Parathyroid adenoma (tissue), 2 donors: Measurements from ENCODE around the gene PPFIA2.

Experiments
- H2AFZ ChIP-seq: fragments of 300-600 bp; sonication (generic); one replicate; pipeline ENCODE4 v1.7.0; 2017; ENCODE audit warnings: antibody characterized with exemption, mild to moderate bottlenecking
- H3K27ac ChIP-seq: fragments of 300-600 bp; sonication (generic); one replicate; pipeline ENCODE4 v1.7.0; 2017
- H3K27me3 ChIP-seq: fragments of 300-600 bp; sonication (generic); one replicate; pipeline ENCODE4 v1.7.0; 2017; ENCODE audit warnings: low read length; ENCODE audit not compliant: control insufficient read depth, insufficient read depth
- H3K36me3 ChIP-seq: fragments of 300-600 bp; sonication (generic); one replicate; pipeline ENCODE4 v1.7.0; 2017; ENCODE audit warnings: low read length; ENCODE audit not compliant: control insufficient read depth, insufficient read depth
- H3K4me1 ChIP-seq: fragments of 300-600 bp; sonication (generic); one replicate; pipeline ENCODE4 v1.7.0; 2017; ENCODE audit warnings: control low read depth
- H3K4me2 ChIP-seq: fragments of 300-600 bp; sonication (generic); one replicate; pipeline ENCODE4 v1.7.0; 2017; ENCODE audit warnings: low read length
- H3K4me3 ChIP-seq: fragments of 300-600 bp; sonication (generic); one replicate; pipeline ENCODE4 v1.7.0; 2017; ENCODE audit warnings: low read depth, low read length
- H3K79me2 ChIP-seq: fragments of 300-600 bp; sonication (generic); one replicate; pipeline ENCODE4 v1.7.0; 2017; ENCODE audit warnings: control low read depth
- H3K9ac ChIP-seq: fragments of 300-600 bp; sonication (generic); one replicate; pipeline ENCODE4 v1.7.0; 2017; ENCODE audit warnings: mild to moderate bottlenecking
- H3K9me3 ChIP-seq: fragments of 300-600 bp; sonication (generic); one replicate; pipeline ENCODE4 v1.7.0; 2017; ENCODE audit warnings: low read length; ENCODE audit not compliant: control insufficient read depth
- TF ChIP-seq, protein P1 (sequence below): fragments of 300-600 bp; sonication (generic); IDR thresholded peaks from one replicate; pipeline ENCODE4 v1.7.0; 2017; ENCODE audit warnings: antibody characterized with exemption, mild to moderate bottlenecking
- donor health status: primary hyperparathyroidism.

The PPFIA2 gene

DNA sequence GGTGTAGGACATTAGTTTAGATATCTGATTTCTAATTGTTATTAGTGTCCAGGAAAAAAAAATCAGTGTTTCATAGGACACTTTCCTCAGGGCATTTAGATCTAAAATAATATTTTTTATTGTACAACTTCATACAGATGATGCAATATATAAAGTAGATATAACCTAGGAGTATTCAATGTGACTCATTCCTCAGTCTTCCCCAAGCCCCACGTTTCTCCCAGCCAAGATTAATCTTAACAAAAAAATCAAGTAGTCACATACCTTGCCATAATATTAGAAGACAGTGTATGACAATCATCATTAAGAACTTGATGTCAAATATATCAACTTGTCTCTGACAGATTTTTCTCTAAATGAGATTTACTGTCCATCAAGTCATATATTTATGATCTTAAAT is 37.1 kb downstream of the PPFIA2 start:
- Histone ChIP-seq H3K79me2 (no peaks in the 10 kb centered on the region), H3K27ac (no peak overlapping the region), H3K36me3 (no peaks in the 10 kb centered on the region), H3K4me2 (no peak overlapping the region), H2AFZ (no peak overlapping the region), H3K9ac (no peak overlapping the region), H3K4me1 (no peaks in the 10 kb centered on the region), H3K9me3 (no peaks in the 10 kb centered on the region), H3K4me3 (no peak overlapping the region), H3K27me3 (no peaks in the 10 kb centered on the region)
- TF ChIP-seq, protein P1, sequence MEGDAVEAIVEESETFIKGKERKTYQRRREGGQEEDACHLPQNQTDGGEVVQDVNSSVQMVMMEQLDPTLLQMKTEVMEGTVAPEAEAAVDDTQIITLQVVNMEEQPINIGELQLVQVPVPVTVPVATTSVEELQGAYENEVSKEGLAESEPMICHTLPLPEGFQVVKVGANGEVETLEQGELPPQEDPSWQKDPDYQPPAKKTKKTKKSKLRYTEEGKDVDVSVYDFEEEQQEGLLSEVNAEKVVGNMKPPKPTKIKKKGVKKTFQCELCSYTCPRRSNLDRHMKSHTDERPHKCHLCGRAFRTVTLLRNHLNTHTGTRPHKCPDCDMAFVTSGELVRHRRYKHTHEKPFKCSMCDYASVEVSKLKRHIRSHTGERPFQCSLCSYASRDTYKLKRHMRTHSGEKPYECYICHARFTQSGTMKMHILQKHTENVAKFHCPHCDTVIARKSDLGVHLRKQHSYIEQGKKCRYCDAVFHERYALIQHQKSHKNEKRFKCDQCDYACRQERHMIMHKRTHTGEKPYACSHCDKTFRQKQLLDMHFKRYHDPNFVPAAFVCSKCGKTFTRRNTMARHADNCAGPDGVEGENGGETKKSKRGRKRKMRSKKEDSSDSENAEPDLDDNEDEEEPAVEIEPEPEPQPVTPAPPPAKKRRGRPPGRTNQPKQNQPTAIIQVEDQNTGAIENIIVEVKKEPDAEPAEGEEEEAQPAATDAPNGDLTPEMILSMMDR = no peak

DNA sequence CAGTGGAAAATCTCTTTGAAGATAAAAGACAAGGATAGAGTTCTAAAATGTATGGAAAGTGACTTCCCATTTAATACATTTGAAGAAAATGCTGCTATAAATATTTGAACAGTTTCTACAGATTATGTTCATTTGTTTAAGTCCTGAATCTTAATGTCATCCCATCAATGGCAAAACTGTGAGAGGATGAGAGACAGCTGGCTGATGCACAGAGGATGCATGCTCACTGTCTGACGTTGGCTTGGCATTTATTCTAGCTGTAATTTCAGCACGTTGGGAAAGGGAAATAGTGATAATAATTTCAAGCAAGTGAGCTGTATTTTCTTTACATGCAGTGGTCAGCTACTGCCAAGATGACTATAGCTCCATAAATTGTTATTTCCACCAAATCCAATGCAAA is 40.5 kb downstream of the PPFIA2 start:
- no peak overlapping the region for H3K4me3 ChIP-seq
- H3K9ac ChIP-seq = no peak overlapping the region
- no peaks in the 10 kb centered on the region for H3K79me2 ChIP-seq
- H3K36me3 ChIP-seq = no peaks in the 10 kb centered on the region
- H3K9me3 ChIP-seq = no peaks in the 10 kb centered on the region
- no peaks in the 10 kb centered on the region for H3K4me1 ChIP-seq
- H3K27ac ChIP-seq = no peak overlapping the region
- H3K4me2 ChIP-seq = no peak overlapping the region
- H2AFZ ChIP-seq = no peak overlapping the region
- H3K27me3 ChIP-seq = no peaks in the 10 kb centered on the region
- TF ChIP-seq, protein P1 = no peak

DNA sequence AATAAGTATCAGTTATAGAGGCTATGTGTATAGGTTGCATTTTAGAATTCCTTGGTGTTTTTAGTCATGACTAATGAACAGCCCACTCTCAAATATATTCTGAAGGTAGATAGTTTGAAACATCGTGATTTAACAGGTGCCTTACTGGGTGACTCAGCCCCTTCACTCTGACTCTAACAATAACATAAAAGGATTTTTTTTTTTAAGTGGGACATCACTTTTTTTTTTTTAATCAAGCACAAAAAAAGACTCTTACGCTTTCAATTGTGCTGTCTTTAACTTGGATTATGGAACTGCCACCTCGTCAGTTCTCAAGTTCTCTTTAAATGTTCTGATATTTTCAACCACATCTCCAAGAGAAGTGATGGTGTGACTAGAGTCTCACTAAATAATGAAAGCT is 46.6 kb downstream of the PPFIA2 start:
- no peaks in the 10 kb centered on the region for H3K79me2 ChIP-seq
- H3K27ac ChIP-seq = no peak overlapping the region
- TF ChIP-seq, protein P1 = no peak
- no peak overlapping the region for H3K4me3 ChIP-seq
- no peaks in the 10 kb centered on the region for H3K9me3 ChIP-seq
- no peak overlapping the region for H3K9ac ChIP-seq
- H3K4me2 ChIP-seq = no peak overlapping the region
- no peaks in the 10 kb centered on the region for H3K4me1 ChIP-seq
- H3K27me3 ChIP-seq = no peaks in the 10 kb centered on the region
- H3K36me3 ChIP-seq = no peaks in the 10 kb centered on the region
- H2AFZ ChIP-seq = no peak overlapping the region

DNA sequence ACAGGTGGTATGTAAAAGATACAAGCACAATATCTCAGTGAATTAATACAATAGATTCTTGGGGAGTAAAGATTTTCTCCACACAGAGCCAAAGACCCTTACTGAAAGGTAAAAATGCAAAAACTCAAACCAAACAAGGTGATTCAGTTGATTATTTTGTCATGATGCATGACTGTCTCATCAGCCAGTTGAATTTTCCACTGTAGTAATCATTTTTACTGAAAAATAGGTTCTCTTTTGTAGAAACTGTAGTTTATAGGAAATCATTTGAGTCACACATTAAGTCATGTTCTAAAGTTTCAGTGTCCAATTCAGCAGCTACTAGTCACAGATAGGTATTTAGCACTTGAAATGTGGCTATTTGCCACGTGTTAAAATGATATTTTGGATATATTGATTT is 53.6 kb downstream of the PPFIA2 start:
- TF ChIP-seq, protein P1 = no peak
- H3K27ac ChIP-seq = no peak overlapping the region
- H2AFZ ChIP-seq = no peak overlapping the region
- no peak overlapping the region for H3K4me3 ChIP-seq
- H3K9me3 ChIP-seq = no peaks in the 10 kb centered on the region
- no peaks in the 10 kb centered on the region for H3K36me3 ChIP-seq
- H3K4me1 ChIP-seq = no peaks in the 10 kb centered on the region
- H3K4me2 ChIP-seq = no peak overlapping the region
- no peaks in the 10 kb centered on the region for H3K27me3 ChIP-seq
- no peaks in the 10 kb centered on the region for H3K79me2 ChIP-seq
- no peak overlapping the region for H3K9ac ChIP-seq

DNA sequence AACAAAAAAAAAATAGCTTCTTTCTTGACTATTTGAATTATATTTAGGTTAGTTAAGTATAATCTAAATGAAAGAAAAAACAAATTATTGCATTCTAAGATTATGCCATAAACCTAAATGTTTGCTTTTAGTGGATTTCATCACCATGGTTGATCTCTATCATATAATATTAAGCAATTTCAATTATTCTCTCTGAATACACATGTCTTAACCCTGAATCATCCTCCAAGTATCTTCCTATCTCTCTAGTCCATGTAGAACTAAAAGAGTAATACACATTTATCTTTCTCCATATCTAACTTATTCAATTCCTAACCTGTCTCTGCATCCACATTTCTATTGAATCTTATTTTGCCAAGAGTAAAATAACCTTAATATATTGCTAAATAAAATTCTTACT is 59.6 kb downstream of the PPFIA2 start:
- no peak overlapping the region for H3K4me2 ChIP-seq
- no peak overlapping the region for H3K27ac ChIP-seq
- H2AFZ ChIP-seq = no peak overlapping the region
- no peak overlapping the region for H3K9ac ChIP-seq
- TF ChIP-seq, protein P1 = no peak
- H3K27me3 ChIP-seq = no peaks in the 10 kb centered on the region
- H3K4me1 ChIP-seq = no peaks in the 10 kb centered on the region
- H3K36me3 ChIP-seq = no peaks in the 10 kb centered on the region
- no peak overlapping the region for H3K4me3 ChIP-seq
- H3K79me2 ChIP-seq = no peaks in the 10 kb centered on the region
- no peaks in the 10 kb centered on the region for H3K9me3 ChIP-seq
